ENCODE measurements around the gene CDK18.

Gene CDK18

GRCh38 chr1:205533748-205534443 is 29.4 kb downstream of the CDK18 start:
- CTCF ChIA-PET, result interaction anchor here (0.6 to 1.5 kb wide), 2 partner anchors 124 kb away, joined by 3 read pairs; no protein-coding TSS in a partner anchor
- no peak for DNase-seq (ENCODE audit: extremely low spot score)
- TF ChIP-seq TARDBP (IDR thresholded peaks at IDR 0.05), result no peak
- no peak for TF ChIP-seq BHLHE40 (IDR thresholded peaks at IDR 0.05; ENCODE audit: borderline replicate concordance)
- TF ChIP-seq CTBP1 (IDR thresholded peaks at IDR 0.05; ENCODE audit: borderline replicate concordance), result no peak
- TF ChIP-seq FOXK2 (IDR thresholded peaks at IDR 0.05), result no peak
- TF ChIP-seq ELF4 (IDR thresholded peaks at IDR 0.05), result no peak
- POLR2A ChIA-PET, result interaction anchor here (0.8 to 1.7 kb wide), 2 partner anchors 97 to 98 kb away, joined by 3 to 5 read pairs; partner anchors contain the start of gene ELK4

GRCh38 chr1:205534444-205534985 is 30.0 kb downstream of the CDK18 start:
- CTCF ChIA-PET, result interaction anchor here (1.5 kb wide), 1 partner anchor 123 kb away, joined by 3 read pairs; no protein-coding TSS in a partner anchor
- POLR2A ChIA-PET, result interaction anchor here (1.7 kb wide), 1 partner anchor 97 kb away, joined by 5 read pairs; the partner anchor contains the start of gene ELK4
- DNase-seq (ENCODE audit: extremely low spot score), result no peak
- no peak for TF ChIP-seq ARNT (IDR thresholded peaks at IDR 0.05)

- ChIA-PET CTCF (interaction anchor here (1.1 to 1.5 kb wide), 3 partner anchors 11 to 124 kb away, joined by 3 to 6 read pairs (median 4); no protein-coding TSS in a partner anchor), POLR2A (interaction anchor here (1.7 kb wide), 1 partner anchor 97 kb away, joined by 5 read pairs; the partner anchor contains the start of gene ELK4)
- DNase-seq (ENCODE audit: extremely low spot score), result no peak
- TF ChIP-seq LEF1 (IDR thresholded peaks at IDR 0.05; ENCODE audit: borderline replicate concordance), result no peak
- no peak for TF ChIP-seq FOXK2 (IDR thresholded peaks at IDR 0.05)
- TF ChIP-seq TARDBP (IDR thresholded peaks at IDR 0.05), result no peak
- no peak for TF ChIP-seq FOXA1 (IDR thresholded peaks at IDR 0.05)
- TF ChIP-seq SP1 (IDR thresholded peaks at IDR 0.05), result no peak
These were observed 30.6 kb downstream of the CDK18 start for GRCh38 chr1:205535096-205535495.

- no peak for DNase-seq (ENCODE audit: extremely low spot score)
- no peak for TF ChIP-seq FOXK2 (IDR thresholded peaks at IDR 0.05)
- CTCF ChIA-PET, result interaction anchor here (0.6 to 1.5 kb wide), 5 partner anchors 12 to 493 kb away, joined by 3 to 6 read pairs (median 4); no protein-coding TSS in a partner anchor
- POLR2A ChIA-PET, result interaction anchor here (1.7 kb wide), 1 partner anchor 96 kb away, joined by 5 read pairs; the partner anchor contains the start of gene ELK4
These were observed 31.6 kb downstream of the CDK18 start for GRCh38 chr1:205535866-205536758.

GRCh38 chr1:205536759-205537361 is 32.4 kb downstream of the CDK18 start:
- CTCF ChIA-PET, result no interaction called here
- TF ChIP-seq FOXM1 (IDR thresholded peaks at IDR 0.05; ENCODE audit: borderline replicate concordance) (no peak), L3MBTL2 (conservative IDR thresholded peaks at IDR 0.05) (no peak), ZNF384 (IDR thresholded peaks at IDR 0.05) (no peak), NFRKB (IDR thresholded peaks at IDR 0.05) (no peak), LEF1 (IDR thresholded peaks at IDR 0.05; ENCODE audit: borderline replicate concordance) (no peak), ARNT (IDR thresholded peaks at IDR 0.05) (no peak), HDGF (IDR thresholded peaks at IDR 0.05; ENCODE audit: borderline replicate concordance) (no peak), ELF4 (IDR thresholded peaks at IDR 0.05) (no peak), SUZ12 (IDR thresholded peaks at IDR 0.05) (no peak), FOXA1 (IDR thresholded peaks at IDR 0.05) (no peak), FOXK2 (IDR thresholded peaks at IDR 0.05) (no peak), SP1 (IDR thresholded peaks at IDR 0.05) (no peak), PKNOX1 (IDR thresholded peaks at IDR 0.05) (no peak), TARDBP (IDR thresholded peaks at IDR 0.05) (no peak), BHLHE40 (IDR thresholded peaks at IDR 0.05; ENCODE audit: borderline replicate concordance) (no peak), CTBP1 (IDR thresholded peaks at IDR 0.05; ENCODE audit: borderline replicate concordance) (no peak)

GRCh38 chr1:205537386-205538018 is 33.0 kb downstream of the CDK18 start:
- POLR2A ChIA-PET, result no interaction called here

More at GRCh38 chr1:205536759-205537361, 32.4 kb downstream of the CDK18 start:
- DNase-seq (ENCODE audit: extremely low spot score), result no peak
- POLR2A ChIA-PET, result no interaction called here

GRCh38 chr1:205538235-205538840 is 33.9 kb downstream of the CDK18 start:
- ChIA-PET POLR2A (no interaction called here), CTCF (interaction anchor here (1.2 kb wide), 1 partner anchor 14 kb away, joined by 4 read pairs; no protein-coding TSS in a partner anchor)
- DNase-seq (ENCODE audit: extremely low spot score), result no peak
- TF ChIP-seq HDGF (IDR thresholded peaks at IDR 0.05; ENCODE audit: borderline replicate concordance) (no peak), L3MBTL2 (conservative IDR thresholded peaks at IDR 0.05) (no peak), NFRKB (IDR thresholded peaks at IDR 0.05) (no peak), FOXA1 (IDR thresholded peaks at IDR 0.05) (no peak), ARNT (IDR thresholded peaks at IDR 0.05) (no peak), BHLHE40 (IDR thresholded peaks at IDR 0.05; ENCODE audit: borderline replicate concordance) (no peak), SP1 (IDR thresholded peaks at IDR 0.05) (no peak), ELF4 (IDR thresholded peaks at IDR 0.05) (no peak), LEF1 (IDR thresholded peaks at IDR 0.05; ENCODE audit: borderline replicate concordance) (no peak), PKNOX1 (IDR thresholded peaks at IDR 0.05) (no peak; the same call in 1 of the 2 replicates), FOXM1 (IDR thresholded peaks at IDR 0.05; ENCODE audit: borderline replicate concordance) (no peak)

More at GRCh38 chr1:205537386-205538018, 33.0 kb downstream of the CDK18 start:
- CTCF ChIA-PET, result no interaction called here
- no peak for DNase-seq (ENCODE audit: extremely low spot score)
- no peak for TF ChIP-seq CTBP1 (IDR thresholded peaks at IDR 0.05; ENCODE audit: borderline replicate concordance)
